Measurements from ENCODE around the gene ITGB1BP1.
A peak's percentile ranks its signal among the peaks of the same experiment; 100 is the strongest.

The ITGB1BP1 gene, protein sequence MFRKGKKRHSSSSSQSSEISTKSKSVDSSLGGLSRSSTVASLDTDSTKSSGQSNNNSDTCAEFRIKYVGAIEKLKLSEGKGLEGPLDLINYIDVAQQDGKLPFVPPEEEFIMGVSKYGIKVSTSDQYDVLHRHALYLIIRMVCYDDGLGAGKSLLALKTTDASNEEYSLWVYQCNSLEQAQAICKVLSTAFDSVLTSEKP

DNA sequence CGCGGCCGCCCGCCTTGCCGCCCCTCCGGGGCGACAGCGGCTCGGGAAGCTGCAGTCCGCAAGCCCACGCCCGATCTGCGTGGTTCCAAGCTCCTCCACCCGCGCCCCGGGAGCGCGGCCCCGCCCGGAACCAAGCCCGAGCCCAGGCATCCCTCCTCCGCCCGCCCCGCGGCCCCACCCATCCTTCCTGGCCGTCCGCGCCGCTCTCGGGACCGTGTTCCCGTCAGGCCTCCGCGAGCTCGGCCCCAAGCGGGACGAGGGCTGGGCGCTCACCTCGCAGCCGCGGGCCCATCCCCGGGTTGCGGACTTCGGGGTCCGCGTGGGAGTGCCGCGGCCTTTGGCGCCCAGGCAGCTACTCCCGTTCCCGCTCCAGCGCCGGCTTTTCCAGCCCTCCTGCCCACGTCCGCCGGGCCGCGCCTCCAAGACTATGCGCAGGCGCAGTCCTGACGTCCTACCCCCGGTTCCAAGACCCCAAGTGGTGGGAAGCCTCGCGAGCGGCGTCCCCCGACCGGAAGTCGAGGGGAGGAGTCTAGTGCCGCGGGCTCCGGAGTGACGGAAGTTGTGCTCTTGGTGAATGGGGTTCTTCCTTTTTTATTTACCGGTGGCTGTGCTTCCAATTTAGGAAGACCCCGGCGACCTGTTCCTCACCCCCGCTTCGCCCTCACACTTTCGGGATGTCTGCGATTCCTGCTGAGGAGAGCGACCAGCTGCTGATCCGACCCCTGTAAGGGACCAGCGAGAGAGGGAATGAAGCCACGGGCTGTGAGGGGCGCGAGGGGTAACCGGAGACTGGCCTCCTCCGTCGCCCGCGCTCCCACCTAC, at the start of gene ITGB1BP1, which contains the start of gene CPSF3:
Gene ITGB1BP1, minus strand, starts transcription at position 429 of the 822 bp plus-strand sequence. CDS start 4,831 bp downstream, outside the sequence.
Gene CPSF3, plus strand, starts transcription at position 555 of the 822 bp plus-strand sequence. Its CDS starts 120 bp downstream, at position 675.
- no peaks in the 10 kb centered on the region for H3K27me3 ChIP-seq
- H3K36me3 ChIP-seq = peaks cover 1 to 34% (median 14%) of the 10 kb centered on the region in 11 experiments
- H3K4me1 ChIP-seq = peaks cover 41 to 60% (median 48%) of the 10 kb centered on the region in 10 experiments
- no peaks in the 10 kb centered on the region for H3K9me3 ChIP-seq (replicated peaks in 1 of 11)
- TF ChIP-seq Cebpa-rat (IDR thresholded peaks at IDR 0.05) = no peak
- peak within 1 kb of the TSS; percentile 91 to 98 (median 94) for H3K9ac ChIP-seq
- H4K20me1 ChIP-seq = peaks cover 0 to 44% (median 33%) of the 10 kb centered on the region in 11 experiments; a peak in 17 of 22 replicates
- peak within 1 kb of the TSS; percentile 94 to 99 (median 97) for H3K4me2 ChIP-seq
- H3K4me3 ChIP-seq = peak within 1 kb of the TSS; percentile 80 to 100 (median 88)
- H3K27ac ChIP-seq = peak within 1 kb of the TSS; percentile 87 to 96 (median 92)

DNA sequence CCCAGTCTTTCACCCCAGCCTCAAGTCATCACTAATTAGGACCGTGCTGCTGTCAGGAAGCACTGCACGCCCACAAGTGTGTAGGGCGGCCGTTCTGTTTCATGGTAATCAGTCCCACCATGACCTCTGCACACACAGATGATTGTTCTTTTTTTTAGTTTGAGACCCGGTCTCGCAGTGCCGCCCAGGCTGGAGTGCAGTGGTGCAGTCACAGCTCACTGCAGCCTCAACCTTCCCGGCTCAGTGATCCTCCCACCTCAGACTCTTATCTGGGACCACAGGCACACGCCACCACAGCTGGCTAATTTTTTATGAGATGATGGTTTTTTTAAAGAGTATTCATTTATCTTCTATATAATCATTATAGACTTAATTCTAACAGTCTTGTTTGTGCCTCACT, 49.2 kb upstream of the ITGB1BP1 start:
- H3K9me3 ChIP-seq (replicated peaks in 1 of 11) = no peaks in the 10 kb centered on the region
- H3K4me2 ChIP-seq = peak overlapping the region in 6 of 11 experiments; percentile 0 to 97 (median 16); a peak in 6 of 22 replicates

GRCh38 chr2:9471206-9471605, 47.9 kb upstream of the ITGB1BP1 start:
- H3K27ac ChIP-seq = no peak overlapping the region
- H4K20me1 ChIP-seq = peaks cover 0 to 5% (median 0%) of the 10 kb centered on the region in 11 experiments; a peak in 4 of 22 replicates
- peaks cover 20 to 38% (median 32%) of the 10 kb centered on the region in 10 experiments for H3K4me1 ChIP-seq
- no peaks in the 10 kb centered on the region for H3K9me3 ChIP-seq (replicated peaks in 1 of 11)
- H3K9ac ChIP-seq = no peak overlapping the region
- H3K36me3 ChIP-seq = peaks cover 43 to 67% (median 63%) of the 10 kb centered on the region in 11 experiments
- no peak overlapping the region for H3K4me2 ChIP-seq
- H3K4me3 ChIP-seq = no peak overlapping the region
- no peak for TF ChIP-seq Cebpa-rat (IDR thresholded peaks at IDR 0.05)
- no peaks in the 10 kb centered on the region for H3K27me3 ChIP-seq

More for the DNA sequence above, 49.2 kb upstream of the ITGB1BP1 start:
- Histone ChIP-seq H3K4me3 (no peak overlapping the region), H4K20me1 (peaks cover 0 to 13% (median 10%) of the 10 kb centered on the region in 11 experiments; a peak in 10 of 22 replicates), H3K36me3 (peaks cover 47 to 63% (median 58%) of the 10 kb centered on the region in 11 experiments), H3K4me1 (peaks cover 27 to 45% (median 40%) of the 10 kb centered on the region in 10 experiments), H3K9ac (no peak overlapping the region), H3K27ac (no peak overlapping the region), H3K27me3 (no peaks in the 10 kb centered on the region)
- no peak for TF ChIP-seq Cebpa-rat (IDR thresholded peaks at IDR 0.05)

DNA sequence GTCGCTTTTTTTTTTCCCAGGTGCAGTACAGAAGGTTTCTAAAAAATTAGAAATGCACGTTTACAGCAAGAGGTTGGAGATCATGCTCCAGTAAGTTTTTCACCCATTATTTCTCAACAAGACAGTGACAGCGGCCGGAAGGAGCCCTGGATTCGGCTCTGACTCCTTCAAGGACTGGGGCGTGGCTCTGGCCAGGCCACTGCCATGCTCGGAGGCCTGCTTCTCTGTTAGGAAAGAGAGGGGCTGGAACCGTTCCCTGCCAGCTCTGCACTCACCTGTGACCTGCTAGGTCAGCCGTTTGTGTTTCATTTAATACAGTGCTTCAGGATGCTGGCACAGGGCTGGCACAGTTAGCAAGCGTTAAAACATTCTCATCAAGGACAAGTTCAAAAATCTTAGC, 44.4 kb upstream of the ITGB1BP1 start:
- H3K9me3 ChIP-seq (replicated peaks in 1 of 11) = no peaks in the 10 kb centered on the region
- no peaks in the 10 kb centered on the region for H3K27me3 ChIP-seq
- peaks cover 0 to 10% (median 3%) of the 10 kb centered on the region in 11 experiments; a peak in 7 of 22 replicates for H4K20me1 ChIP-seq
- H3K9ac ChIP-seq = no peak overlapping the region
- peaks cover 15 to 33% (median 27%) of the 10 kb centered on the region in 10 experiments for H3K4me1 ChIP-seq
- no peak for TF ChIP-seq Cebpa-rat (IDR thresholded peaks at IDR 0.05)
- H3K4me2 ChIP-seq = no peak overlapping the region
- H3K4me3 ChIP-seq = no peak overlapping the region
- no peak overlapping the region for H3K27ac ChIP-seq
- peaks cover 59 to 94% (median 73%) of the 10 kb centered on the region in 11 experiments for H3K36me3 ChIP-seq

DNA sequence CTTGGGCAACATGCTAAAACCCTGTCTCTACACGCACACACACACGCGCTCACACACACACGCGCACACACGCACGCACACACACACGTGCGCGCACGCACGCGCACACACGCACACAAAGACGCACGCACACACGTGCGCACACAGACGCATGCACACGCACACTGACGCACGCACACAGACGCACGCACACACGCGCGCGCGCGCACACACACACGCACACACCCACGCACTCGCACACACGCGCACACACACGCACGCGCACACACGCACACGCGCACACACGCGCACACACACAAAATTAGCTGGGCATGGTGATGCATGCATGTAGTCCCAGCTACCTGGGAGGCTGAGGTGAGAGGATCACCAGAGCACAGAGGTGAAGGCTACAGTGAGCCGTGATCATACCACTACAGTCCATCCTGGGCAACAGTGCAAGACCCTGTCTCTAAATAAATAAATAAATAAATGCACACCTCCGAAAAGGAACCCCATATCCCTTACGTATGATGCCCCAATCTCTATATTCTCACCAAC, 42.9 kb upstream of the ITGB1BP1 start:
- H3K9me3 ChIP-seq (replicated peaks in 1 of 11) = no peaks in the 10 kb centered on the region
- TF ChIP-seq Cebpa-rat (IDR thresholded peaks at IDR 0.05) = no peak
- no peak overlapping the region; a peak in 1 of 22 replicates for H3K4me2 ChIP-seq
- no peak overlapping the region for H3K4me3 ChIP-seq
- no peak overlapping the region for H3K9ac ChIP-seq
- peaks cover 16 to 29% (median 24%) of the 10 kb centered on the region in 10 experiments for H3K4me1 ChIP-seq
- peaks cover 65 to 94% (median 72%) of the 10 kb centered on the region in 11 experiments for H3K36me3 ChIP-seq
- no peaks in the 10 kb centered on the region for H3K27me3 ChIP-seq
- peaks cover 0 to 10% (median 3%) of the 10 kb centered on the region in 11 experiments; a peak in 7 of 22 replicates for H4K20me1 ChIP-seq
- H3K27ac ChIP-seq = no peak overlapping the region

DNA sequence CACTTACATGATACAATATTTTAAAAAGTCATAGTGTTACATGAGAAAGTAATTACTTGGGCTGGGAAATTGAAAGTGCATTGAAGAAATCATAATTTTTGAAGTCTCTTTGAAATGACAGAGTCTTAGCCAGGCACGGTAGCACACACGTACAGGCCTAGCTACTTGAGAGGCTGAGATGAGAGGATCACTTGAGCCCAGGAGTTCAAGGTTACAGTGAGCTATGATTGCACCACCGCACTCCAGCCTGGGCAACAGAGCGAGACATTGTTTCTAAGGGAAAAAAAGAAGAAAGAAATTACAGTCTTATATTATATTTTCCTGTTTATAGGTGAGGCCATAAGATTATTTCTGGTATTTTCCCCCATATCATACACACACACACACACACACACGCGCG, 41.8 kb upstream of the ITGB1BP1 start:
- H3K27me3 ChIP-seq = no peaks in the 10 kb centered on the region
- peaks cover 68 to 94% (median 71%) of the 10 kb centered on the region in 11 experiments for H3K36me3 ChIP-seq
- no peak overlapping the region for H3K4me3 ChIP-seq

GRCh38 chr2:9463698-9464034, 40.3 kb upstream of the ITGB1BP1 start:
- peaks cover 0 to 10% (median 3%) of the 10 kb centered on the region in 11 experiments; a peak in 7 of 22 replicates for H4K20me1 ChIP-seq
- no peak overlapping the region for H3K4me3 ChIP-seq
- no peaks in the 10 kb centered on the region for H3K9me3 ChIP-seq (replicated peaks in 1 of 11)
- H3K4me2 ChIP-seq = peak overlapping the region in 10 of 11 experiments; percentile 1 to 41 (median 25); a peak in 11 of 22 replicates
- TF ChIP-seq Cebpa-rat (IDR thresholded peaks at IDR 0.05) = peak in 4 of 11 experiments; percentile 17 to 53 (median 34); a peak in 2 of 22 replicates
- H3K4me1 ChIP-seq = peaks cover 16 to 29% (median 24%) of the 10 kb centered on the region in 10 experiments
- H3K27ac ChIP-seq = peak overlapping the region in 7 of 11 experiments; percentile 0 to 56 (median 25); a peak in 9 of 22 replicates
- no peaks in the 10 kb centered on the region for H3K27me3 ChIP-seq
- peak overlapping the region in 1 of 11 experiments; percentile 19; a peak in 2 of 22 replicates for H3K9ac ChIP-seq
- H3K36me3 ChIP-seq = peaks cover 65 to 94% (median 73%) of the 10 kb centered on the region in 11 experiments

More for the DNA sequence above, 41.8 kb upstream of the ITGB1BP1 start:
- Histone ChIP-seq H3K27ac (peak overlapping the region in 2 of 11 experiments; percentile 38 to 40; a peak in 5 of 22 replicates), H3K4me2 (peak overlapping the region in 2 of 11 experiments; percentile 43; a peak in 1 of 22 replicates), H3K9me3 (replicated peaks in 1 of 11) (no peaks in the 10 kb centered on the region), H4K20me1 (peaks cover 0 to 10% (median 3%) of the 10 kb centered on the region in 11 experiments; a peak in 7 of 22 replicates), H3K9ac (no peak overlapping the region), H3K4me1 (peaks cover 16 to 29% (median 24%) of the 10 kb centered on the region in 10 experiments)
- no peak for TF ChIP-seq Cebpa-rat (IDR thresholded peaks at IDR 0.05)

Data from BLaER1 treated with 17β-estradiol and CSF1 and Interleukin-3, amounts not matched to agents 10 nM and 100 nM (cell line).